H1 (cell line): Measurements from ENCODE around the gene NUS1. TPM values are rescaled to one million over a fixed set of nuclear protein-coding genes. Genes with fewer than 3 reads are reported as not detected.

Experiments used
- CTCF ChIA-PET: fragments of 300-600 bp; sonication (Branson Sonifier 250); formaldehyde crosslinking; loops from one replicate; lab custom pipeline; 2021; ENCODE audit not compliant: partially characterized antibody; lab: Charles Lee
- POLR2A ChIA-PET: fragments of 300-600 bp; sonication (Branson Sonifier 250); formaldehyde crosslinking; loops from one replicate; lab custom pipeline; 2021; ENCODE audit warnings: inconsistent platforms; ENCODE audit not compliant: partially characterized antibody; lab: Charles Lee
- DNase-seq, 2 experiments: peaks; one replicate each; pipeline versions ENCODE4 v3.0.0 to v3.0.0-alpha.2; 2010 to 2022; ENCODE audit warnings: low spot score in 2 of 2, low read depth in 1 of 2, mixed read lengths in 1 of 2
- FAIRE-seq: peaks from 2 replicates; lab custom pipeline; 2011; peaks lifted over from hg19 to GRCh38; lab: Jason Lieb, UNC
- H2AFZ ChIP-seq: 2 replicates; pipeline ENCODE4 v1.8.1; 2012; ENCODE audit warnings: low read length, inconsistent platforms
- H2AK5ac ChIP-seq: 2 replicates; pipeline ENCODE4 v1.6.1; 2013; ENCODE audit warnings: low read depth, low read length
- H2BK120ac ChIP-seq: replicated peaks from 2 replicates; pipeline ENCODE3; 2013; ENCODE audit warnings: low read depth, low read length, inconsistent platforms
- H2BK12ac ChIP-seq: 2 replicates; pipeline ENCODE4 v1.6.1; 2013; ENCODE audit warnings: low read depth, low read length
- H2BK15ac ChIP-seq: 2 replicates; pipeline ENCODE4 v1.6.1; 2013; ENCODE audit warnings: low read length
- H2BK20ac ChIP-seq: 2 replicates; pipeline ENCODE4 v1.6.1; 2013; ENCODE audit warnings: low read length
- H2BK5ac ChIP-seq: 2 replicates; pipeline ENCODE4 v1.6.1; 2013; ENCODE audit warnings: low read depth, low read length
- H3K14ac ChIP-seq: 2 replicates; pipeline ENCODE4 v1.6.1; 2013; ENCODE audit warnings: inconsistent platforms; ENCODE audit not compliant: insufficient read length
- H3K18ac ChIP-seq: 2 replicates; pipeline ENCODE4 v1.6.1; 2013; ENCODE audit warnings: low read length; ENCODE audit errors: extremely low read depth
- H3K23ac ChIP-seq: 2 replicates; pipeline ENCODE4 v1.6.1; 2013; ENCODE audit warnings: inconsistent platforms; ENCODE audit not compliant: insufficient read length
- H3K23me2 ChIP-seq: 2 replicates; pipeline ENCODE4 v1.6.1; 2013; ENCODE audit warnings: low read depth, low read length
- H3K27ac ChIP-seq: 2 replicates; pipeline ENCODE4 v1.6.1; 2011; ENCODE audit warnings: low read depth, low read length, inconsistent platforms
- H3K27me3 ChIP-seq, 4 experiments: replicated peaks in 1 of 4; 1 replicate in 1 of 4; 2 replicates in 3 of 4; pipeline versions ENCODE4 v1.6.1 to v1.8.1; 2011 to 2013; ENCODE audit warnings: low read length in 3 of 4, mild to moderate bottlenecking in 3 of 4, inconsistent platforms in 2 of 4, mixed read lengths in 2 of 4, moderate library complexity in 1 of 4; ENCODE audit not compliant: control insufficient read depth in 3 of 4, insufficient read depth in 3 of 4; ENCODE audit errors: extremely low read depth in 1 of 4
- H3K36me3 ChIP-seq, 4 experiments: 2 replicates each; pipeline versions ENCODE4 v1.6.1 to v1.8.1; 2011 to 2013; ENCODE audit warnings: mild to moderate bottlenecking in 4 of 4, low read length in 3 of 4, moderate library complexity in 2 of 4, control low read depth in 1 of 4, inconsistent platforms in 1 of 4; ENCODE audit not compliant: insufficient read depth in 4 of 4, control insufficient read depth in 2 of 4
- H3K4ac ChIP-seq: replicated peaks from 2 replicates; pipeline ENCODE3; 2013; ENCODE audit warnings: low read length, low read depth, mixed read lengths, inconsistent platforms; ENCODE audit not compliant: insufficient read length
- H3K4me1 ChIP-seq, 4 experiments: replicated peaks in 1 of 4; 1 replicate in 1 of 4; 2 replicates in 3 of 4; pipeline versions ENCODE4 v1.6.1 to v1.8.1; 2011 to 2013; ENCODE audit warnings: low read length in 3 of 4, inconsistent platforms in 2 of 4, mixed read lengths in 1 of 4; ENCODE audit not compliant: insufficient read depth in 4 of 4, control insufficient read depth in 3 of 4
- H3K4me2 ChIP-seq, 2 experiments: 2 replicates each; pipeline versions ENCODE4 v1.6.1 to v1.8.1; 2011 to 2013; ENCODE audit warnings: low read depth in 2 of 2, low read length in 2 of 2, control low read depth in 1 of 2, inconsistent platforms in 1 of 2, mild to moderate bottlenecking in 1 of 2; ENCODE audit not compliant: insufficient read depth in 1 of 2
- H3K4me3 ChIP-seq, 4 experiments: fragments of 200-600, 300-600 bp in 1 of 4; sonication (generic), shearing (Covaris generic), sonication (Bioruptor Twin) in 1 of 4; 2 replicates each; pipeline versions ENCODE4 v1.5.1 to v1.8.1; 2011 to 2016; ENCODE audit warnings: low read length in 4 of 4, low read depth in 3 of 4, control low read depth in 2 of 4, inconsistent platforms in 2 of 4, mild to moderate bottlenecking in 2 of 4, mixed read lengths in 1 of 4, moderate library complexity in 1 of 4; ENCODE audit not compliant: insufficient read depth in 2 of 4; ENCODE audit errors: extremely low read depth in 1 of 4
- H3K56ac ChIP-seq: replicated peaks from 2 replicates; pipeline ENCODE3; 2013; ENCODE audit warnings: low read depth, mild to moderate bottlenecking, mixed read lengths, low read length, inconsistent platforms; ENCODE audit not compliant: insufficient read length
- H3K79me1 ChIP-seq: 2 replicates; pipeline ENCODE4 v1.6.1; 2013; ENCODE audit warnings: low read depth, low read length, control low read depth
- H3K79me2 ChIP-seq, 2 experiments: 2 replicates each; pipeline versions ENCODE4 v1.6.1 to v1.8.1; 2012 to 2013; ENCODE audit warnings: low read length in 2 of 2, mild to moderate bottlenecking in 2 of 2, inconsistent platforms in 1 of 2; ENCODE audit not compliant: insufficient read depth in 2 of 2, control insufficient read depth in 1 of 2
- H3K9ac ChIP-seq, 4 experiments: replicated peaks in 1 of 4; 1 replicate in 1 of 4; 2 replicates in 3 of 4; pipeline versions ENCODE4 v1.6.1 to v1.8.1; 2011 to 2013; ENCODE audit warnings: low read depth in 3 of 4, low read length in 3 of 4, control low read depth in 2 of 4, mild to moderate bottlenecking in 2 of 4, moderate library complexity in 2 of 4, inconsistent platforms in 1 of 4; ENCODE audit errors: extremely low read depth in 1 of 4
- H3K9me3 ChIP-seq, 2 experiments: 2 replicates each; pipeline versions ENCODE4 v1.6.1 to v1.8.1; 2012 to 2013; ENCODE audit warnings: mild to moderate bottlenecking in 2 of 2, moderate library complexity in 2 of 2, control low read depth in 1 of 2, inconsistent platforms in 1 of 2, low read depth in 1 of 2, low read length in 1 of 2, mixed read lengths in 1 of 2; ENCODE audit not compliant: insufficient read depth in 2 of 2
- H4K20me1 ChIP-seq, 2 experiments: replicated peaks in 1 of 2; 2 replicates each; pipeline versions ENCODE3 to v1.8.1; 2011 to 2013; ENCODE audit warnings: inconsistent platforms in 2 of 2, low read length in 2 of 2, mild to moderate bottlenecking in 1 of 2; ENCODE audit not compliant: insufficient read depth in 2 of 2, control insufficient read depth in 1 of 2
- H4K5ac ChIP-seq: 2 replicates; pipeline ENCODE4 v1.6.1; 2013; ENCODE audit warnings: low read length, low read depth, mixed read lengths, inconsistent platforms; ENCODE audit not compliant: insufficient read length
- H4K8ac ChIP-seq: 2 replicates; pipeline ENCODE4 v1.8.0; 2013; ENCODE audit warnings: mild to moderate bottlenecking, moderate library complexity, low read length, inconsistent platforms; ENCODE audit not compliant: insufficient read depth; ENCODE audit errors: extremely low read depth
- H4K91ac ChIP-seq: replicated peaks from 2 replicates; pipeline ENCODE3; 2013; ENCODE audit warnings: low read length, mixed read lengths, inconsistent platforms; ENCODE audit not compliant: insufficient read length
- CTBP2 ChIP-seq: IDR thresholded peaks from 2 replicates; pipeline ENCODE4 v1.7.0; 2011; ENCODE audit warnings: borderline replicate concordance, mild to moderate bottlenecking, moderate library complexity, mixed read lengths, low read length; ENCODE audit not compliant: insufficient read depth, insufficient read length
- EP300 ChIP-seq, 2 experiments: IDR thresholded peaks; 1 replicate in 1 of 2; 2 replicates in 1 of 2; pipeline ENCODE4 v1.6.1; 2011 to 2012; ENCODE audit warnings: low read depth in 2 of 2, low read length in 2 of 2, mild to moderate bottlenecking in 2 of 2, borderline replicate concordance in 1 of 2, inconsistent platforms in 1 of 2, moderate library complexity in 1 of 2
- KDM1A ChIP-seq: fragments of 200-600, 300-600 bp; sonication (generic); IDR thresholded peaks from 2 replicates; pipeline ENCODE4 v1.7.1; 2016; ENCODE audit warnings: mild to moderate bottlenecking, low read length, borderline replicate concordance
- MAFK ChIP-seq: IDR thresholded peaks from 2 replicates; pipeline ENCODE4 v1.6.1; 2012; ENCODE audit warnings: low read depth, mild to moderate bottlenecking, improper control_type of control experiment, low read length
- NANOG ChIP-seq: IDR thresholded peaks from 2 replicates; pipeline ENCODE4 v1.6.1; 2011; ENCODE audit warnings: low read length, low read depth, mild to moderate bottlenecking, inconsistent platforms; ENCODE audit not compliant: insufficient read depth, poor library complexity, severe bottlenecking
- POLR2AphosphoS5 ChIP-seq: IDR thresholded peaks from 2 replicates; pipeline ENCODE4 v1.6.1; 2011; ENCODE audit warnings: low read depth, low read length
- RAD21 ChIP-seq, 2 experiments: IDR thresholded peaks in 1 of 2; conservative IDR thresholded peaks in 1 of 2; 2 replicates each; pipeline ENCODE4 v1.6.1; 2011; ENCODE audit warnings: low read depth in 2 of 2, low read length in 2 of 2, improper control_type of control experiment in 1 of 2, inconsistent platforms in 1 of 2, mild to moderate bottlenecking in 1 of 2, moderate library complexity in 1 of 2
- SIX5 ChIP-seq: IDR thresholded peaks from 2 replicates; pipeline ENCODE4 v1.6.1; 2011; ENCODE audit warnings: mild to moderate bottlenecking, low read depth, low read length
- SP2 ChIP-seq: IDR thresholded peaks from 2 replicates; pipeline ENCODE4 v1.6.1; 2012; ENCODE audit warnings: mild to moderate bottlenecking, low read length, inconsistent platforms
- SUZ12 ChIP-seq: fragments of 200-600 bp; sonication (generic); IDR thresholded peaks from 2 replicates; pipeline ENCODE4 v1.6.1; 2012; ENCODE audit warnings: mild to moderate bottlenecking, inconsistent platforms, low read length, moderate library complexity, mixed read lengths
- TAF1 ChIP-seq: IDR thresholded peaks from 2 replicates; pipeline ENCODE4 v1.6.1; 2011; ENCODE audit warnings: mild to moderate bottlenecking, low read depth, low read length
- USF2 ChIP-seq: IDR thresholded peaks from 2 replicates; pipeline ENCODE4 v1.6.1; 2011; ENCODE audit warnings: low read length, improper control_type of control experiment
- YY1 ChIP-seq: IDR thresholded peaks from 2 replicates; pipeline ENCODE4 v1.6.1; 2011; ENCODE audit warnings: low read depth, mild to moderate bottlenecking, low read length
- WGBS, 2 experiments: shearing (Covaris generic) in 1 of 2; methylation state at CpG; one replicate each; pipeline versions ENCODE4 v1.1.6 to v1.1.7; 2013 to 2015; ENCODE audit warnings: low lambda C conversion rate in 2 of 2, mixed read lengths in 2 of 2, inconsistent platforms in 1 of 2, low coverage in 1 of 2, missing lambda C conversion rate in 1 of 2; ENCODE audit not compliant: insufficient replicate concordance in 2 of 2, insufficient coverage in 1 of 2, insufficient read length in 1 of 2; ENCODE audit errors: extremely low coverage in 1 of 2, missing lambda C conversion rate in 1 of 2; 5-methylcytosine and 5-hydroxymethylcytosine counted together
- polyA plus RNA-seq, 7 experiments: library from polyadenylated mRNA; depleted of rRNA in 3 of 7; stranded (reverse) in 5 of 7; unstranded in 2 of 7; fragments of >200 nt in 5 of 7; fragments of 200-250 nt in 2 of 7; gene quantifications; 1 replicate in 5 of 7; 2 replicates in 1 of 7; 4 replicates in 1 of 7; pipeline versions ENCODE4 v1.2.1 to v1.2.3, GENCODE V29; 2011 to 2013; ENCODE audit warnings: missing spikeins in 2 of 7, mixed read lengths in 2 of 7
- total RNA-seq: library from RNA; stranded (reverse); fragmentation: NEBNext Ultra II Directional; extraction: Animal tissue kit (Norgen Biotek cat#: 25700); gene quantifications from 2 replicates; pipeline ENCODE4 v1.2.1, GENCODE V29; 2021

Gene NUS1
- total and polyA plus RNA-seq, 2 of the 8 experiments (the other 6 are each of a cell fraction or from before 2014, with no cell fraction given), result 20.7 to 77.7 TPM

GRCh38 chr6:117684749-117685148 is 9.5 kb downstream of the NUS1 start:
- peaks cover 5% of the 10 kb centered on the region; the same call in 1 of the 2 replicates for H3K79me1 ChIP-seq
- no peak overlapping the region for H3K56ac ChIP-seq
- no peak overlapping the region for H2BK12ac ChIP-seq
- H4K91ac ChIP-seq, result no peak overlapping the region
- H3K27me3 ChIP-seq, result no peaks in the 10 kb centered on the region
- TF ChIP-seq KDM1A (no peak), EP300 (IDR thresholded peaks at IDR 0.05; ENCODE audit: borderline replicate concordance in 1 of 2, low read depth in 2 of 2, low read length in 2 of 2) (no peak), SUZ12 (no peak), POLR2AphosphoS5 (no peak), SP2 (no peak), TAF1 (no peak), SIX5 (no peak), RAD21 (IDR thresholded peaks at IDR 0.05 in 1 of 2, conservative IDR thresholded peaks at IDR 0.05 in 1 of 2; ENCODE audit: low read depth in 2 of 2, low read length in 2 of 2) (no peak), CTBP2 (no peak), NANOG (no peak), USF2 (no peak), MAFK (no peak), YY1 (no peak)
- ChIA-PET POLR2A (no interaction called here), CTCF (no interaction called here)
- H3K4ac ChIP-seq, result no peak overlapping the region
- no peak overlapping the region for H2AK5ac ChIP-seq
- no peak overlapping the region for H2BK20ac ChIP-seq
- no peak overlapping the region for H3K9ac ChIP-seq
- no peaks in the 10 kb centered on the region; a peak in 1 of 8 replicates for H3K36me3 ChIP-seq
- H3K23me2 ChIP-seq, result no peaks in the 10 kb centered on the region; the same call in 1 of the 2 replicates
- no peak overlapping the region for H2BK15ac ChIP-seq
- no peak overlapping the region for H3K23ac ChIP-seq
- H2BK5ac ChIP-seq, result no peak overlapping the region
- peaks cover 0 to 2% (median 0%) of the 10 kb centered on the region in 4 experiments; a peak in 1 of 7 replicates for H3K4me1 ChIP-seq
- no peak overlapping the region for H3K18ac ChIP-seq
- H3K9me3 ChIP-seq, result no peaks in the 10 kb centered on the region
- WGBS, 2 experiments, result 84% methylated on average over 1 of the region's 1 CpG; no CpG with 5 or more reads in 1 of the 2 experiments
- H3K14ac ChIP-seq, result no peak overlapping the region
- H2AFZ ChIP-seq, result no peak overlapping the region
- H2BK120ac ChIP-seq, result no peak overlapping the region
- no peak overlapping the region for H4K8ac ChIP-seq
- DNase-seq, result no peak
- no peak overlapping the region for H3K4me2 ChIP-seq
- H3K79me2 ChIP-seq, result peaks cover 22 to 98% of the 10 kb centered on the region in 2 experiments
- FAIRE-seq, result no peak
- no peak overlapping the region for H3K27ac ChIP-seq
- peaks cover 4 to 9% of the 10 kb centered on the region in 2 experiments for H4K20me1 ChIP-seq
- no peak overlapping the region for H4K5ac ChIP-seq
- no peak overlapping the region for H3K4me3 ChIP-seq
